Fibroblast of mammary gland (primary cell): ENCODE measurements around the gene SETD3.

Experiments used
- DNase-seq: peaks from one replicate; pipeline ENCODE4 v3.0.0-alpha.2; 2010; ENCODE audit warnings: low read depth
- H3K4me3 ChIP-seq: 2 replicates; pipeline ENCODE4 v1.5.1; 2011; ENCODE audit warnings: low read depth, mild to moderate bottlenecking, low read length, moderate library complexity; ENCODE audit not compliant: control insufficient read depth
- TF ChIP-seq, protein P1 (sequence below): conservative IDR thresholded peaks from 2 replicates; pipeline ENCODE4 v1.5.1; 2011; ENCODE audit warnings: low read depth, low read length, inconsistent platforms; ENCODE audit not compliant: control insufficient read depth, insufficient read depth

The SETD3 gene

DNA sequence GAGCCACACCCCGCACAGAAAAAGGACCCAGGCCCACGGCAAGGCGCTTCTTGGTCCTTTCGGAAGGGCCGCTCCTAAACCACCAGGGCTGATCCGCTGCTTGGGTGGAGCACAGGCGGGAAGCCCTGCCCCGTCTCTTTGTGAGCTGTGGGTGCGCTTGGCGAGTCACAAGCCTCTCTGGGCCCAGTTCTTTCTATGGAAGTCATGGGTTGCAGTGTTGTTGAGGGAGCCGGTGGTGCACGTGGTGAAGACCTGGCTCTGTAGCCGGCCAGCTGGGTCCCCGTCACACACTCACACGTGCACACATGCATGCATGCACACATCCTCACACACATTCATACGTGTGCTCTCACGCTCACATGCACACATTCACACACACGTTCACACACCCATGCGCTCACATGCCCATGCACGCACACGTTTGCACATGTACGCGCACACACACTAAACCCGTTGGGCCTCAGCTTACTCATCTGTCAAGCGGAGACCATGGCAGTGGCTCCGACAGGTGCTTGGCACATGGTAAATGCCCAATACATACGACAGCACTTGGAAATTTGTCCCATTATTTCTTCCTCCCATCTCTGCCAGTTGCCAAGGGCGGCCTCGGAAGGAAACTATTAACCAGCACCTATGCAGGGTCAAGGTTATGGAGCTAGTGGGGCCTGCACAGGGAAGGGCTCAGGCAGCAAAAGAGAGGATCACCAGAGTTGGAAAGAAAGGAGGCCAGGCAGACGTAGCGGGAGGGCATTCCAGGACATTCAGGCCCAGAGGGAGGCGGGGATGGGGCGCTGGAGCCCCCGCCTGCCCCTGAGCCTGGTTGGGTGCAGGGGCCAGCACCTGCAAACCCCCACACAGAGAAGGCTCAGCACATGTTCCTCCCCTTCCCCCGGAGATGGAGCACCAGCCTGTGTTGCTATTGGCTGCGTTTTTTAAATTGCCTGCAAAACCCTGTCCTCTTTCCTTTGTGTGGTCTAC lies 96.9 kb downstream of the SETD3 start:
- no peak for DNase-seq
- no peak overlapping the region for H3K4me3 ChIP-seq
- TF ChIP-seq, protein P1, sequence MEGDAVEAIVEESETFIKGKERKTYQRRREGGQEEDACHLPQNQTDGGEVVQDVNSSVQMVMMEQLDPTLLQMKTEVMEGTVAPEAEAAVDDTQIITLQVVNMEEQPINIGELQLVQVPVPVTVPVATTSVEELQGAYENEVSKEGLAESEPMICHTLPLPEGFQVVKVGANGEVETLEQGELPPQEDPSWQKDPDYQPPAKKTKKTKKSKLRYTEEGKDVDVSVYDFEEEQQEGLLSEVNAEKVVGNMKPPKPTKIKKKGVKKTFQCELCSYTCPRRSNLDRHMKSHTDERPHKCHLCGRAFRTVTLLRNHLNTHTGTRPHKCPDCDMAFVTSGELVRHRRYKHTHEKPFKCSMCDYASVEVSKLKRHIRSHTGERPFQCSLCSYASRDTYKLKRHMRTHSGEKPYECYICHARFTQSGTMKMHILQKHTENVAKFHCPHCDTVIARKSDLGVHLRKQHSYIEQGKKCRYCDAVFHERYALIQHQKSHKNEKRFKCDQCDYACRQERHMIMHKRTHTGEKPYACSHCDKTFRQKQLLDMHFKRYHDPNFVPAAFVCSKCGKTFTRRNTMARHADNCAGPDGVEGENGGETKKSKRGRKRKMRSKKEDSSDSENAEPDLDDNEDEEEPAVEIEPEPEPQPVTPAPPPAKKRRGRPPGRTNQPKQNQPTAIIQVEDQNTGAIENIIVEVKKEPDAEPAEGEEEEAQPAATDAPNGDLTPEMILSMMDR = no peak

- no peak overlapping the region for H3K4me3 ChIP-seq
- TF ChIP-seq, protein P1 = no peak
- DNase-seq = no peak
These were observed 97.7 kb downstream of the SETD3 start for GRCh38 chr14:99382781-99383471.

DNA sequence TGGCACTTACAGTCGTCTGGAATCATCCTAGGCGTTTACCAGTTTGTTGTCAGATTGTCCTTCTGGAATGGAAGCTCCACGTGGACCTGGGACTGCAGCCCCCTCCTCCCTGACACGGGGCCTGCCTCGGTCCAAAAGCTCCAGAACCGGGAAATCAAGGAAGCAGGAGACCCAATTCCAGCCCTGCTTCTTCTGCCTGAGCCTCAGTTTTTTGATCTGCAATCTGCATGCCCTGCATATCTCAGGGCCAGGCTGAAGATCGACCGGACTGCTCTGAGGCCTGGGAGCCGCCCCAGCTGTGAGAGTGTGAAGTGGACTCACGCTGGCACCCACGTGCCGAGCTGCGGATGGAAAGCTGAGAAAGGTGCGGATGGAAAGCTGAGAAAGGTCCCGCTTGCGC lies 98.6 kb downstream of the SETD3 start:
- no peak for DNase-seq
- H3K4me3 ChIP-seq = no peak overlapping the region
- TF ChIP-seq, protein P1 = no peak

- TF ChIP-seq, protein P1 = no peak
- no peak overlapping the region for H3K4me3 ChIP-seq
- no peak for DNase-seq
These were observed 99.0 kb downstream of the SETD3 start for GRCh38 chr14:99381688-99382060.

DNA sequence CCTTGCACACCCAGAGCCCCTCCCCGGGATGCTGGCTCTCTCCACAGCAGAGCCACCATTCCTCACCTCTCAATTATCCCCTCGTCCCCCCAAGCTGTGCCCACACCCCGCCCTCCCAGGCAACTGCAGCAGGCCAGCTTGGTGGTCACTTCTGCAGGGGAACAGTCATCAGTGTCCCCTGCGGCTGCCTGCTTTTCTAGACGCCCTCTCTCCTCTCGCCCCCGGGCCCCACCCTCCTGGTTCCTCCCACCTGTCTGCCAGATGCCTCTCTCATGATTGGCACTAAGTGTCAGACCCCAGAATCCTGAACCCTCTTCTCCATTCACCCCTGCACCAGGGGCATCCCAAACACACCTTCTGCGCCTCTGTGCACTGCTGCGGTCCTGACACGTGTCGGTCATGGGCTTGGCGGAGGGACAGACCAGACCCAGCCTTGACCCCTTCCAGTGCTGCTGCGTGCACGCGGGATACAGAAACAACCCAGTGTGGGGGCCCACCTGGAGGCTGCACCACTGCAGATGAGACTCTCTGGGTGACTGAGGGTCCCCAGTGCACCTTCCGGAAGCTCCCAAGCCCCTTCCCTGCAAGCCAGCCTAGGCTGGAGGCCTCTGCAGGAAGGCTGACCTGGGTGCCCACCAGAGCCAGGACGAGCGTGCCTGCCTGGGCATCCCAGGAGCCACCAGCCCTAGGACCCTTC lies 99.5 kb downstream of the SETD3 start:
- no peak for DNase-seq
- H3K4me3 ChIP-seq = no peak overlapping the region
- TF ChIP-seq, protein P1 = no peak

DNA sequence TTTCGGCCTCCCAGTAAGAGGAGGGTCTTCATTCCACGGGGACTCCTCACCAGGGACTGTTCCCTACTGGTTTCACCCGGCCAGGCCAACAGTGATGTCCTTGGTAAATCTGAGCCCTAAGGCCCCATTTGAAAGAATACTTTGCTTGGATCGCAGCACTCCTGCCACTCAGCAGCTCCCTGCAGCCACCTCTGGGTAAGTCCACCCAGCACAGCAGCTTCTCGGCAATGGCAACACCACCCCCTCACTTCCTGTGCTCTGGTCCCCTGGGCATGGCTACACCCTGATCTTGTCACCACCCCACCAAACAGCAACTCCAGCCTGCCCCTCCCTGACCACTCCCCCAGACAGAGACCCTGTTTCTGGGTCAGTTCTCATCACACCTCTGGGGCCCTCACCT lies 100.3 kb downstream of the SETD3 start:
- no peak overlapping the region for H3K4me3 ChIP-seq
- no peak for DNase-seq
- TF ChIP-seq, protein P1 = no peak
